HCT116 (cell line): ENCODE measurements around the gene PPP4R2. TPM values are rescaled to one million over a fixed set of nuclear protein-coding genes. Genes with fewer than 3 reads are reported as not detected.

Experiments used
- ATAC-seq: fragments of 200-7000 bp; cut with Tn5 transposase; 2 replicates; pipeline ENCODE4 v1.9.1; 2020; ENCODE audit warnings: mild to moderate bottlenecking, moderate library complexity
- BruUV-seq: library from RNA; stranded (reverse); fragments of 400-500 nt; replicated peaks from 2 replicates; lab custom pipeline; 2021; lab: Mats Ljungman, UMichigan
- CTCF ChIA-PET: fragments of 300-600 bp; sonication (Branson Sonifier 250); formaldehyde crosslinking; loops from one replicate; lab custom pipeline; 2021; ENCODE audit warnings: antibody characterized with exemption; lab: Charles Lee
- POLR2A ChIA-PET: fragments of 300-600, 350-600 bp; sonication (Branson Sonifier 250); formaldehyde crosslinking; loops from one replicate; lab custom pipeline; 2021; ENCODE audit warnings: antibody characterized with exemption; lab: Charles Lee
- RAD21 ChIA-PET, 2 experiments: fragments of 300-600 bp; sonication (Branson Sonifier 250); formaldehyde crosslinking; loops; one replicate each; lab custom pipeline; 2023; ENCODE audit warnings: low total read pairs in 2 of 2; ENCODE audit not compliant: uncharacterized antibody in 2 of 2, unreplicated experiment in 2 of 2, low non-redundant PET in 1 of 2; lab: Charles Lee
- DNase-seq: peaks from one replicate; pipeline ENCODE4 v3.0.0-alpha.2; 2010; ENCODE audit warnings: low read depth, low spot score
- H2AFZ ChIP-seq: fragments of 200-600 bp; shearing (Covaris generic), sonication (generic); 2 replicates; pipeline ENCODE4 v1.6.1; 2017; ENCODE audit warnings: low read depth, mixed run types, mixed read lengths, antibody characterized with exemption, low read length; ENCODE audit not compliant: poor library complexity, severe bottlenecking
- H3K27ac ChIP-seq: 2 replicates; pipeline ENCODE4 v1.5.1; 2012; ENCODE audit warnings: low read depth, low read length
- H3K27me3 ChIP-seq: fragments of 200-600 bp; sonication (generic); 2 replicates; pipeline ENCODE4 v1.6.1; 2016; ENCODE audit warnings: mixed run types, low read length, mixed read lengths; ENCODE audit not compliant: insufficient read depth
- H3K36me3 ChIP-seq, 2 experiments: fragments of 200-500 bp in 1 of 2; fragments of 200-600 bp in 1 of 2; sonication (Bioruptor generic) in 1 of 2; sonication (generic) in 1 of 2; 2 replicates each; pipeline versions ENCODE4 v1.5.1 to v1.6.1; 2014 to 2016; ENCODE audit warnings: low read length in 2 of 2, inconsistent platforms in 1 of 2, mixed read lengths in 1 of 2, mixed run types in 1 of 2; ENCODE audit not compliant: insufficient read depth in 2 of 2, control insufficient read depth in 1 of 2
- H3K4me1 ChIP-seq, 2 experiments: fragments of 200-600 bp in 1 of 2; sonication (generic) in 1 of 2; 2 replicates each; pipeline versions ENCODE4 v1.5.1 to v1.6.1; 2012 to 2017; ENCODE audit warnings: low read length in 2 of 2, inconsistent platforms in 1 of 2, mild to moderate bottlenecking in 1 of 2, mixed read lengths in 1 of 2, mixed run types in 1 of 2, moderate library complexity in 1 of 2; ENCODE audit not compliant: insufficient read depth in 2 of 2, control insufficient read depth in 1 of 2
- H3K4me2 ChIP-seq: fragments of 200-600 bp; sonication (generic); 2 replicates; pipeline ENCODE4 v1.6.1; 2017; ENCODE audit warnings: mixed run types, low read length, mixed read lengths
- H3K4me3 ChIP-seq, 2 experiments: fragments of 200-600 bp in 1 of 2; sonication (generic) in 1 of 2; replicated peaks in 1 of 2; 2 replicates each; pipeline ENCODE4 v1.5.1; 2011 to 2016; ENCODE audit warnings: low read length in 2 of 2, control low read depth in 1 of 2, low read depth in 1 of 2, mild to moderate bottlenecking in 1 of 2, mixed read lengths in 1 of 2, mixed run types in 1 of 2
- H3K79me2 ChIP-seq: fragments of 200-600 bp; sonication (generic); 2 replicates; pipeline ENCODE4 v1.6.1; 2017; ENCODE audit warnings: mild to moderate bottlenecking, mixed run types, low read length, moderate library complexity, mixed read lengths; ENCODE audit not compliant: insufficient read depth
- H3K9ac ChIP-seq: fragments of 200-600 bp; sonication (generic); 2 replicates; pipeline ENCODE4 v1.6.1; 2016; ENCODE audit warnings: low read length, mixed read lengths
- H3K9me2 ChIP-seq: fragments of 200-600 bp; sonication (generic), shearing (Covaris generic); 2 replicates; pipeline ENCODE4 v1.6.1; 2017; ENCODE audit warnings: mixed run types, mild to moderate bottlenecking, moderate library complexity; ENCODE audit not compliant: insufficient read depth
- H3K9me3 ChIP-seq, 2 experiments: fragments of 200-500 bp in 1 of 2; fragments of 200-600 bp in 1 of 2; sonication (Bioruptor generic) in 1 of 2; sonication (generic) in 1 of 2; 2 replicates each; pipeline ENCODE4 v1.6.1; 2014 to 2017; ENCODE audit warnings: low read length in 2 of 2, mixed read lengths in 2 of 2, inconsistent platforms in 1 of 2, low read depth in 1 of 2, mild to moderate bottlenecking in 1 of 2, mixed run types in 1 of 2, moderate library complexity in 1 of 2; ENCODE audit not compliant: control insufficient read depth in 1 of 2, insufficient read depth in 1 of 2
- H4K20me1 ChIP-seq: fragments of 200-600 bp; sonication (generic), shearing (Covaris generic); 2 replicates; pipeline ENCODE4 v1.6.1; 2017; ENCODE audit warnings: mixed run types, mild to moderate bottlenecking, moderate library complexity; ENCODE audit not compliant: insufficient read depth
- CBX3 ChIP-seq: IDR thresholded peaks from 2 replicates; pipeline ENCODE4 v1.6.1; 2012; ENCODE audit warnings: low read depth
- EZH2 ChIP-seq: fragments of 200-600 bp; sonication (generic); IDR thresholded peaks from 2 replicates; pipeline ENCODE4 v1.6.1; 2017; ENCODE audit warnings: antibody characterized with exemption, mixed run types
- FOSL1 ChIP-seq: IDR thresholded peaks from 2 replicates; pipeline ENCODE4 v1.6.1; 2012; ENCODE audit warnings: low read depth
- POLR2AphosphoS5 ChIP-seq: IDR thresholded peaks from 2 replicates; pipeline ENCODE4 v1.6.1; 2011; ENCODE audit warnings: mild to moderate bottlenecking, low read depth, low read length, moderate library complexity
- SRF ChIP-seq: IDR thresholded peaks from 2 replicates; pipeline ENCODE4 v1.6.1; 2012; ENCODE audit warnings: low read depth
- YY1 ChIP-seq: IDR thresholded peaks from 2 replicates; pipeline ENCODE4 v1.6.1; 2011; ENCODE audit warnings: low read length, low read depth, moderate library complexity, mild to moderate bottlenecking; ENCODE audit not compliant: insufficient replicate concordance; ENCODE audit errors: extremely low read depth
- ZBTB33 ChIP-seq: IDR thresholded peaks from 2 replicates; pipeline ENCODE4 v1.6.1; 2011; ENCODE audit warnings: mild to moderate bottlenecking, low read length, moderate library complexity; ENCODE audit not compliant: insufficient replicate concordance; ENCODE audit errors: extremely low read depth
- ZFX ChIP-seq: fragments of 450-650 bp; IDR thresholded peaks from 2 replicates; pipeline ENCODE4 v1.6.1; 2017
- intact Hi-C: fragments of 100-400 bp; cut with micrococcal nuclease; formaldehyde crosslinking; loops from 2 replicates; pipeline ENCODE4 v1.10.0; 2022
- total RNA-seq: library from RNA; stranded (reverse); gene quantifications from one replicate; pipeline ENCODE4 v1.2.1, GENCODE V29; 2021; ENCODE audit not compliant: unreplicated experiment

Gene PPP4R2
- total RNA-seq, 1 experiment from 2014 or later: 72.5 TPM

- Histone ChIP-seq H3K27ac (no peak overlapping the region), H4K20me1 (peaks cover 36% of the 10 kb centered on the region), H3K4me2 (no peak overlapping the region), H3K4me3 (no peak overlapping the region), H3K36me3 (no peaks in the 10 kb centered on the region; a peak in 1 of 4 replicates), H3K79me2 (peaks cover 100% of the 10 kb centered on the region), H3K9me2 (no peaks in the 10 kb centered on the region), H3K27me3 (no peaks in the 10 kb centered on the region), H3K9me3 (no peaks in the 10 kb centered on the region), H3K4me1 (peaks cover 12 to 23% of the 10 kb centered on the region in 2 experiments; a peak in 3 of 4 replicates), H3K9ac (no peak overlapping the region), H2AFZ (no peak overlapping the region)
- CTCF ChIA-PET: no interaction called here
- TF ChIP-seq FOSL1: no peak
- no peak for TF ChIP-seq YY1
- no peak for TF ChIP-seq EZH2
- no peak for TF ChIP-seq CBX3
- TF ChIP-seq SRF: no peak
- TF ChIP-seq ZBTB33: no peak
- TF ChIP-seq ZFX: no peak
- no peak for TF ChIP-seq POLR2AphosphoS5
- RAD21 ChIA-PET: no interaction called here
- POLR2A ChIA-PET: no interaction called here
- ATAC-seq (no peak), DNase-seq (no peak)
- intact Hi-C loops: no loop called here
- BruUV-seq: no TSS peak
These were observed 29.6 kb downstream of the PPP4R2 start for GRCh38 chr3:73026111-73026759.
